PC-3 (cell line): ENCODE results near the gene TMEM59. TPM values are rescaled to one million over a fixed set of nuclear protein-coding genes. Genes with fewer than 3 reads are reported as not detected.

Experiments used
- ATAC-seq: fragments of 200-7000 bp; cut with Tn5 transposase; 2 replicates; pipeline ENCODE4 v1.9.1; 2020; ENCODE audit warnings: mild to moderate bottlenecking, moderate library complexity
- Bru-seq: library from RNA; stranded (reverse); fragments of 400-500 nt; gene quantifications from one replicate; lab custom pipeline; 2021; lab: Mats Ljungman, UMichigan
- BruChase-seq, 2 experiments: library from RNA; stranded (reverse); fragments of 400-500 nt; gene quantifications; one replicate each; lab custom pipeline; 2021; lab: Mats Ljungman, UMichigan
- BruUV-seq: library from RNA; stranded (reverse); fragments of 400-500 nt; replicated peaks from 2 replicates; lab custom pipeline; 2021; lab: Mats Ljungman, UMichigan
- CTCF ChIA-PET: fragments of 300-600 bp; sonication (Branson Sonifier 250); formaldehyde crosslinking; loops from one replicate; lab custom pipeline; 2022; ENCODE audit warnings: antibody characterized with exemption; lab: Charles Lee
- POLR2A ChIA-PET: fragments of 300-600 bp; sonication (Branson Sonifier 250); formaldehyde crosslinking; loops from one replicate; lab custom pipeline; 2022; ENCODE audit warnings: antibody characterized with exemption; ENCODE audit not compliant: unreplicated experiment; lab: Charles Lee
- DNase-seq: peaks from one replicate; pipeline ENCODE4 v3.0.0-alpha.2; 2015
- H2AFZ ChIP-seq: fragments of 300-600 bp; sonication (generic); 2 replicates; pipeline ENCODE4 v1.6.0; 2016; ENCODE audit warnings: antibody characterized with exemption, low read length
- H3F3A ChIP-seq: fragments of 300-600 bp; sonication (generic); one replicate; pipeline ENCODE4 v1.6.0; 2017; ENCODE audit warnings: antibody characterized with exemption, low read length, control low read depth, mild to moderate bottlenecking; ENCODE audit not compliant: unreplicated experiment
- H3K27ac ChIP-seq: fragments of 300-600 bp; sonication (generic); 2 replicates; pipeline ENCODE4 v1.5.1; 2016; ENCODE audit warnings: mild to moderate bottlenecking, low read length
- H3K27me3 ChIP-seq: fragments of 300-600 bp; sonication (generic); 2 replicates; pipeline ENCODE4 v1.6.1; 2016; ENCODE audit warnings: low read length, mixed read lengths
- H3K36me3 ChIP-seq: fragments of 300-600 bp; sonication (generic); 2 replicates; pipeline ENCODE4 v1.6.1; 2016; ENCODE audit warnings: low read depth, mixed run types, low read length, mixed read lengths
- H3K4me1 ChIP-seq: fragments of 300-600 bp; sonication (generic); 2 replicates; pipeline ENCODE4 v1.5.1; 2016; ENCODE audit warnings: low read length; ENCODE audit not compliant: insufficient read depth
- H3K4me2 ChIP-seq: fragments of 300-600 bp; sonication (generic); 2 replicates; pipeline ENCODE4 v1.6.0; 2016; ENCODE audit warnings: low read length
- H3K4me3 ChIP-seq: fragments of 300-600 bp; sonication (generic); 2 replicates; pipeline ENCODE4 v1.5.1; 2016; ENCODE audit warnings: mild to moderate bottlenecking, low read length, mixed read lengths
- H3K79me2 ChIP-seq: fragments of 300-600 bp; sonication (generic); 2 replicates; pipeline ENCODE4 v1.6.1; 2017; ENCODE audit warnings: low read length, mixed read lengths
- H3K9ac ChIP-seq: fragments of 300-600 bp; sonication (generic); 2 replicates; pipeline ENCODE4 v1.6.0; 2016; ENCODE audit warnings: mild to moderate bottlenecking, low read length
- H3K9me2 ChIP-seq: fragments of 300-600 bp; sonication (generic); replicated peaks from 2 replicates; pipeline ENCODE4 v1.6.1; 2016; ENCODE audit warnings: mixed run types, low read length, mixed read lengths
- H3K9me3 ChIP-seq: fragments of 300-600 bp; sonication (generic); 2 replicates; pipeline ENCODE4 v1.6.1; 2016; ENCODE audit warnings: low read length, mixed read lengths
- H4K20me1 ChIP-seq: fragments of 300-600 bp; sonication (generic); 2 replicates; pipeline ENCODE4 v1.6.1; 2016; ENCODE audit warnings: low read length, mixed read lengths
- CTCF ChIP-seq: fragments of 300-600 bp; sonication (generic); conservative IDR thresholded peaks from 2 replicates; pipeline ENCODE4 v1.5.1; 2017; ENCODE audit warnings: antibody characterized with exemption, low read depth, mild to moderate bottlenecking, low read length
- EZH2 ChIP-seq: fragments of 300-600 bp; sonication (generic); IDR thresholded peaks from one replicate; pipeline ENCODE4 v1.6.1; 2017; ENCODE audit warnings: antibody characterized with exemption, mild to moderate bottlenecking, low read length; ENCODE audit not compliant: unreplicated experiment
- EZH2phosphoT487 ChIP-seq: fragments of 300-600 bp; sonication (generic); IDR thresholded peaks from 2 replicates; pipeline ENCODE4 v1.6.1; 2018; ENCODE audit warnings: mild to moderate bottlenecking, antibody characterized with exemption, low read length, borderline replicate concordance
- intact Hi-C: fragments of 100-400 bp; cut with micrococcal nuclease; formaldehyde crosslinking; loops from 2 replicates; pipeline ENCODE4 v1.9.0; 2023
- long read RNA-seq: library from polyadenylated mRNA; unstranded; transcript quantifications from one replicate; pipeline ENCODE4 v2.0.0, GENCODE V29; 2021; ENCODE audit not compliant: unreplicated experiment
- total RNA-seq: library from RNA; depleted of rRNA; stranded (reverse); fragments of >200 nt; gene quantifications from 2 replicates; pipeline ENCODE4 v1.2.3, GENCODE V29; 2014; rRNA removed

The TMEM59 gene
- 71.5 and 133 TPM in 2 replicates for total RNA-seq
- percentile 79 among the genes with signal in this experiment for Bru-seq, nascent RNA
- BruChase-seq, experiment 1, labeled RNA remaining after a 6-hour chase, result percentile 83 among the genes with signal in this experiment
- BruChase-seq, experiment 2, labeled RNA remaining after a 2-hour chase, result percentile 85 among the genes with signal in this experiment
- long read RNA-seq, full-length matches to known transcripts, result 278 of 448 reads
- long read RNA-seq, partial matches to known transcripts, result 4 of 448 reads
- long read RNA-seq, other reads (novel, unspliced or antisense), result 166 of 448 reads

- peak; percentile 93 for ATAC-seq
- Histone ChIP-seq H3K27ac (peak within 1 kb of the TSS; percentile 38), H3K27me3 (no peaks in the 10 kb centered on the region), H3K79me2 (peaks cover 45% of the 10 kb centered on the region), H3K4me3 (peak within 1 kb of the TSS; percentile 93), H3K9me2 (no peaks in the 10 kb centered on the region), H3F3A (no peaks in the 10 kb centered on the region), H4K20me1 (no peaks in the 10 kb centered on the region), H3K4me1 (peaks cover 20% of the 10 kb centered on the region), H2AFZ (peak within 1 kb of the TSS; percentile 94), H3K9ac (peak within 1 kb of the TSS; percentile 79), H3K36me3 (no peaks in the 10 kb centered on the region), H3K4me2 (peak within 1 kb of the TSS; percentile 91), H3K9me3 (no peaks in the 10 kb centered on the region)
- DNase-seq, result peak; percentile 98
- ChIA-PET CTCF (interaction anchor here (0.5 kb wide), 1 partner anchor 436 kb away, joined by 7 read pairs; no protein-coding TSS in a partner anchor), POLR2A (interaction anchor here (0.7 kb wide), 1 partner anchor 31 kb away, joined by 3 read pairs; no protein-coding TSS in a partner anchor)
- intact Hi-C loops, result loop anchor here (2.0 to 10.0 kb wide), 4 partner anchors 36 to 188 kb away; partner anchors contain the start of genes IFT25 and LRRC42
- TF ChIP-seq CTCF (no peak), EZH2phosphoT487 (no peak)
- BruUV-seq, result TSS peak; percentile 55
Measured at GRCh38 chr1:54052934-54053744, at the start of gene TMEM59, which contains the start of gene TCEANC2. Gene TMEM59, minus strand, starts transcription at chr1:54053204. Its CDS starts 16 bp downstream, at chr1:54053188. Gene TCEANC2, plus strand, starts transcription at chr1:54053608. Its CDS starts 815 bp downstream, at chr1:54054423.

GRCh38 chr1:54100500-54100899 lies 47.5 kb upstream of the TMEM59 start:
- no peaks in the 10 kb centered on the region for H3F3A ChIP-seq
- DNase-seq (no peak), ATAC-seq (no peak)
- H3K9me2 ChIP-seq, result no peaks in the 10 kb centered on the region
- intact Hi-C loops, result no loop called here
- H3K27me3 ChIP-seq, result no peaks in the 10 kb centered on the region
- H2AFZ ChIP-seq, result no peak overlapping the region
- BruUV-seq, result no TSS peak
- H3K4me3 ChIP-seq, result no peak overlapping the region
- no peaks in the 10 kb centered on the region for H3K79me2 ChIP-seq
- no peaks in the 10 kb centered on the region for H3K4me1 ChIP-seq
- no peaks in the 10 kb centered on the region for H3K36me3 ChIP-seq
- CTCF ChIA-PET, result no interaction called here
- no peaks in the 10 kb centered on the region for H3K9me3 ChIP-seq
- H3K4me2 ChIP-seq, result no peak overlapping the region
- no peak overlapping the region for H3K27ac ChIP-seq
- H3K9ac ChIP-seq, result no peak overlapping the region
- H4K20me1 ChIP-seq, result no peaks in the 10 kb centered on the region
- POLR2A ChIA-PET, result no interaction called here
- no peak for TF ChIP-seq CTCF
- TF ChIP-seq EZH2phosphoT487, result no peak
- no peak for TF ChIP-seq EZH2
